WTC11 (cell line): ENCODE measurements around the gene COLQ. TPM values are rescaled to one million over a fixed set of nuclear protein-coding genes. Genes with fewer than 3 reads are reported as not detected.

Experiments
- ATAC-seq: fragments of 200-7000 bp; cut with Tn5 transposase; 2 replicates; pipeline ENCODE4 v1.10.0; 2021; ENCODE audit warnings: mild to moderate bottlenecking, moderate library complexity
- CTCF ChIA-PET: fragments of 300-600 bp; sonication (Branson Sonifier 250); formaldehyde crosslinking; loops from one replicate; lab custom pipeline; 2021; ENCODE audit warnings: antibody characterized with exemption; lab: Charles Lee
- POLR2A ChIA-PET: fragments of 350-600 bp; sonication (Branson Sonifier 250); formaldehyde crosslinking; loops from one replicate; lab custom pipeline; 2021; ENCODE audit warnings: antibody characterized with exemption; lab: Charles Lee
- DNase-seq: peaks from one replicate; pipeline ENCODE4 v3.0.0; 2021; ENCODE audit warnings: low spot score
- H3K27ac Mint-ChIP-seq: 2 replicates; pipeline ENCODE4 v1.8.0; 2021; ENCODE audit warnings: mixed read lengths
- H3K27me3 Mint-ChIP-seq: 2 replicates; pipeline ENCODE4 v1.8.0; 2021; ENCODE audit warnings: low read depth, mild to moderate bottlenecking, moderate library complexity, mixed read lengths
- H3K36me3 Mint-ChIP-seq: 2 replicates; pipeline ENCODE4 v1.8.0; 2021; ENCODE audit warnings: mixed read lengths
- H3K4me1 Mint-ChIP-seq: 2 replicates; pipeline ENCODE4 v1.8.0; 2022; ENCODE audit warnings: mixed read lengths
- H3K4me3 Mint-ChIP-seq: 2 replicates; pipeline ENCODE4 v1.8.0; 2021; ENCODE audit warnings: mild to moderate bottlenecking, moderate library complexity, mixed read lengths
- H3K9me3 Mint-ChIP-seq: 2 replicates; pipeline ENCODE4 v1.8.0; 2021; ENCODE audit warnings: mixed read lengths
- CREB1 ChIP-seq: sonication (generic); formaldehyde crosslinking; IDR thresholded peaks from 2 replicates; pipeline ENCODE4 v1.8.0; 2023; ENCODE audit warnings: mild to moderate bottlenecking, missing genetic modification reagents
- CREM ChIP-seq: sonication (generic); formaldehyde crosslinking; IDR thresholded peaks from 2 replicates; pipeline ENCODE4 v1.8.1; 2022; ENCODE audit warnings: mild to moderate bottlenecking, missing genetic modification reagents, moderate library complexity
- E2F4 ChIP-seq: sonication (generic); formaldehyde crosslinking; IDR thresholded peaks from 2 replicates; pipeline ENCODE4 v1.8.1; 2022; ENCODE audit warnings: low read depth, mild to moderate bottlenecking, moderate library complexity, missing genetic modification reagents, borderline replicate concordance
- HMGXB4 ChIP-seq: sonication (generic); formaldehyde crosslinking; IDR thresholded peaks from 2 replicates; pipeline ENCODE4 v1.8.1; 2023; ENCODE audit warnings: mild to moderate bottlenecking, moderate library complexity, missing genetic modification reagents
- KAT7 ChIP-seq: sonication (generic); formaldehyde crosslinking; IDR thresholded peaks from 2 replicates; pipeline ENCODE4 v1.8.1; 2023; ENCODE audit warnings: missing genetic modification reagents, mild to moderate bottlenecking, borderline replicate concordance
- MYBL2 ChIP-seq: sonication (generic); formaldehyde crosslinking; IDR thresholded peaks from 2 replicates; pipeline ENCODE4 v1.8.1; 2023; ENCODE audit warnings: mild to moderate bottlenecking, moderate library complexity, missing genetic modification reagents
- NFE2L1 ChIP-seq: sonication (generic); formaldehyde crosslinking; IDR thresholded peaks from 2 replicates; pipeline ENCODE4 v1.8.1; 2023; ENCODE audit warnings: missing genetic modification reagents
- NR3C1 ChIP-seq: sonication (generic); formaldehyde crosslinking; conservative IDR thresholded peaks from 2 replicates; pipeline ENCODE4 v1.8.1; 2023; ENCODE audit warnings: low read depth, mild to moderate bottlenecking, missing genetic modification reagents
- RORB ChIP-seq: fragments of 250-450 bp; sonication (Bioruptor Pico); IDR thresholded peaks from 2 replicates; pipeline ENCODE4 v1.9.0; 2021; ENCODE audit warnings: mild to moderate bottlenecking
- SMAD4 ChIP-seq: sonication (generic); formaldehyde crosslinking; IDR thresholded peaks from 2 replicates; pipeline ENCODE4 v1.8.0; 2022; ENCODE audit warnings: mild to moderate bottlenecking, missing genetic modification reagents
- ZBTB21 ChIP-seq: sonication (generic); formaldehyde crosslinking; IDR thresholded peaks from 2 replicates; pipeline ENCODE4 v1.8.1; 2023; ENCODE audit warnings: mild to moderate bottlenecking, missing genetic modification reagents, borderline replicate concordance
- ZMAT4 ChIP-seq: fragments of 250-450 bp; sonication (Bioruptor Pico); IDR thresholded peaks from 2 replicates; pipeline ENCODE4 v1.9.0; 2021; ENCODE audit warnings: mild to moderate bottlenecking
- ZNF423 ChIP-seq: fragments of 250-450 bp; sonication (Bioruptor Pico); IDR thresholded peaks from 2 replicates; pipeline ENCODE4 v2.1.2; 2022; ENCODE audit warnings: mild to moderate bottlenecking, moderate library complexity
- ZNF425 ChIP-seq: fragments of 250-450 bp; sonication (Bioruptor Pico); conservative IDR thresholded peaks from 2 replicates; pipeline ENCODE4 v1.9.0; 2021; ENCODE audit warnings: mild to moderate bottlenecking
- total RNA-seq: library from RNA; stranded (reverse); gene quantifications from 3 replicates; pipeline ENCODE4 v1.2.3, GENCODE V29; 2021
- TF ChIP-seq, protein P1 (sequence below): sonication (generic); formaldehyde crosslinking; IDR thresholded peaks from 2 replicates; pipeline ENCODE4 v1.8.1; 2022; ENCODE audit warnings: low read depth, missing genetic modification reagents, borderline replicate concordance
- TF ChIP-seq, protein P2 (sequence below): sonication (generic); formaldehyde crosslinking; IDR thresholded peaks from 2 replicates; pipeline ENCODE4 v1.8.0; 2023; ENCODE audit warnings: missing genetic modification reagents, mild to moderate bottlenecking, borderline replicate concordance

The COLQ gene
- total RNA-seq, 1 experiment from 2014 or later, result 2.2 TPM

- no peaks in the 10 kb centered on the region for H3K36me3 Mint-ChIP-seq
- POLR2A ChIA-PET, result no interaction called here
- DNase-seq, result no peak
- peaks cover 4% of the 10 kb centered on the region; the same call in 1 of the 2 replicates for H3K4me1 Mint-ChIP-seq
- H3K27me3 Mint-ChIP-seq, result no peaks in the 10 kb centered on the region
- no peaks in the 10 kb centered on the region for H3K9me3 Mint-ChIP-seq
- H3K4me3 Mint-ChIP-seq, result no peak overlapping the region
- no peak for ATAC-seq
- CTCF ChIA-PET, result interaction anchor here (1.0 kb wide), 1 partner anchor 21 kb away, joined by 3 read pairs; no protein-coding TSS in a partner anchor
- TF ChIP-seq MYBL2 (CRISPR knock-in tag) (no peak), ZNF423 (no peak), ZNF425 (CRISPR knock-in tag) (no peak), ZBTB21 (CRISPR knock-in tag) (no peak), E2F4 (CRISPR knock-in tag) (no peak), ZMAT4 (CRISPR knock-in tag) (no peak), HMGXB4 (CRISPR knock-in tag) (no peak)
- TF ChIP-seq, protein P1, sequence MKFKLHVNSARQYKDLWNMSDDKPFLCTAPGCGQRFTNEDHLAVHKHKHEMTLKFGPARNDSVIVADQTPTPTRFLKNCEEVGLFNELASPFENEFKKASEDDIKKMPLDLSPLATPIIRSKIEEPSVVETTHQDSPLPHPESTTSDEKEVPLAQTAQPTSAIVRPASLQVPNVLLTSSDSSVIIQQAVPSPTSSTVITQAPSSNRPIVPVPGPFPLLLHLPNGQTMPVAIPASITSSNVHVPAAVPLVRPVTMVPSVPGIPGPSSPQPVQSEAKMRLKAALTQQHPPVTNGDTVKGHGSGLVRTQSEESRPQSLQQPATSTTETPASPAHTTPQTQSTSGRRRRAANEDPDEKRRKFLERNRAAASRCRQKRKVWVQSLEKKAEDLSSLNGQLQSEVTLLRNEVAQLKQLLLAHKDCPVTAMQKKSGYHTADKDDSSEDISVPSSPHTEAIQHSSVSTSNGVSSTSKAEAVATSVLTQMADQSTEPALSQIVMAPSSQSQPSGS (CRISPR knock-in tag), result no peak
- no peak overlapping the region for H3K27ac Mint-ChIP-seq
These were observed 70.0 kb downstream of the COLQ start for GRCh38 chr3:15451216-15452113.

- Mint-ChIP-seq H3K4me3 (no peak overlapping the region), H3K36me3 (no peaks in the 10 kb centered on the region), H3K27ac (no peak overlapping the region), H3K9me3 (no peaks in the 10 kb centered on the region), H3K4me1 (peaks cover 4% of the 10 kb centered on the region; the same call in 1 of the 2 replicates), H3K27me3 (no peaks in the 10 kb centered on the region)
- CTCF ChIA-PET, result interaction anchor here (0.9 kb wide), 1 partner anchor 76 kb away, joined by 4 read pairs; no protein-coding TSS in a partner anchor
- POLR2A ChIA-PET, result no interaction called here
- no peak for DNase-seq
- ATAC-seq, result no peak
- TF ChIP-seq SMAD4 (CRISPR knock-in tag), result no peak
- TF ChIP-seq, protein P2, sequence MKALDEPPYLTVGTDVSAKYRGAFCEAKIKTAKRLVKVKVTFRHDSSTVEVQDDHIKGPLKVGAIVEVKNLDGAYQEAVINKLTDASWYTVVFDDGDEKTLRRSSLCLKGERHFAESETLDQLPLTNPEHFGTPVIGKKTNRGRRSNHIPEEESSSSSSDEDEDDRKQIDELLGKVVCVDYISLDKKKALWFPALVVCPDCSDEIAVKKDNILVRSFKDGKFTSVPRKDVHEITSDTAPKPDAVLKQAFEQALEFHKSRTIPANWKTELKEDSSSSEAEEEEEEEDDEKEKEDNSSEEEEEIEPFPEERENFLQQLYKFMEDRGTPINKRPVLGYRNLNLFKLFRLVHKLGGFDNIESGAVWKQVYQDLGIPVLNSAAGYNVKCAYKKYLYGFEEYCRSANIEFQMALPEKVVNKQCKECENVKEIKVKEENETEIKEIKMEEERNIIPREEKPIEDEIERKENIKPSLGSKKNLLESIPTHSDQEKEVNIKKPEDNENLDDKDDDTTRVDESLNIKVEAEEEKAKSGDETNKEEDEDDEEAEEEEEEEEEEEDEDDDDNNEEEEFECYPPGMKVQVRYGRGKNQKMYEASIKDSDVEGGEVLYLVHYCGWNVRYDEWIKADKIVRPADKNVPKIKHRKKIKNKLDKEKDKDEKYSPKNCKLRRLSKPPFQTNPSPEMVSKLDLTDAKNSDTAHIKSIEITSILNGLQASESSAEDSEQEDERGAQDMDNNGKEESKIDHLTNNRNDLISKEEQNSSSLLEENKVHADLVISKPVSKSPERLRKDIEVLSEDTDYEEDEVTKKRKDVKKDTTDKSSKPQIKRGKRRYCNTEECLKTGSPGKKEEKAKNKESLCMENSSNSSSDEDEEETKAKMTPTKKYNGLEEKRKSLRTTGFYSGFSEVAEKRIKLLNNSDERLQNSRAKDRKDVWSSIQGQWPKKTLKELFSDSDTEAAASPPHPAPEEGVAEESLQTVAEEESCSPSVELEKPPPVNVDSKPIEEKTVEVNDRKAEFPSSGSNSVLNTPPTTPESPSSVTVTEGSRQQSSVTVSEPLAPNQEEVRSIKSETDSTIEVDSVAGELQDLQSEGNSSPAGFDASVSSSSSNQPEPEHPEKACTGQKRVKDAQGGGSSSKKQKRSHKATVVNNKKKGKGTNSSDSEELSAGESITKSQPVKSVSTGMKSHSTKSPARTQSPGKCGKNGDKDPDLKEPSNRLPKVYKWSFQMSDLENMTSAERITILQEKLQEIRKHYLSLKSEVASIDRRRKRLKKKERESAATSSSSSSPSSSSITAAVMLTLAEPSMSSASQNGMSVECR (CRISPR knock-in tag), result no peak
- no peak for TF ChIP-seq RORB (CRISPR knock-in tag)
- no peak for TF ChIP-seq KAT7 (CRISPR knock-in tag)
- TF ChIP-seq NR3C1 (CRISPR knock-in tag), result no peak
- TF ChIP-seq CREB1 (CRISPR knock-in tag), result no peak
- TF ChIP-seq NFE2L1 (CRISPR knock-in tag), result no peak
- TF ChIP-seq CREM (CRISPR knock-in tag), result no peak
These were observed 70.9 kb downstream of the COLQ start for GRCh38 chr3:15450438-15451215.
